Sigmoid colon (tissue), 4 donors: ENCODE measurements around the gene PRRT2.

Source experiments
- EP300 ChIP-seq, 4 donors: sonication (generic); formaldehyde crosslinking; IDR thresholded peaks; one replicate each; pipeline ENCODE4 v1.6.1; 2017; ENCODE audit warnings: antibody characterized with exemption in 4 of 4
- POLR2A ChIP-seq, 2 donors: fragments of 450-650 bp; IDR thresholded peaks; one replicate each; pipeline ENCODE4 v1.6.1; 2016; ENCODE audit warnings: antibody characterized with exemption in 2 of 2, mild to moderate bottlenecking in 2 of 2, moderate library complexity in 2 of 2
- POLR2AphosphoS5 ChIP-seq, 4 donors: sonication (generic); formaldehyde crosslinking; IDR thresholded peaks; one replicate each; pipeline ENCODE4 v1.6.1; 2017; ENCODE audit warnings: antibody characterized with exemption in 4 of 4
- TF ChIP-seq, protein P1 (sequence below), 4 experiments: fragments of 450-650 bp in 3 of 4; fragments of 200-600 bp in 1 of 4; IDR thresholded peaks; one replicate each; pipeline ENCODE4 v1.5.1; 2016 to 2019; ENCODE audit warnings: antibody characterized with exemption in 4 of 4, mild to moderate bottlenecking in 3 of 4, moderate library complexity in 2 of 4

DNA sequence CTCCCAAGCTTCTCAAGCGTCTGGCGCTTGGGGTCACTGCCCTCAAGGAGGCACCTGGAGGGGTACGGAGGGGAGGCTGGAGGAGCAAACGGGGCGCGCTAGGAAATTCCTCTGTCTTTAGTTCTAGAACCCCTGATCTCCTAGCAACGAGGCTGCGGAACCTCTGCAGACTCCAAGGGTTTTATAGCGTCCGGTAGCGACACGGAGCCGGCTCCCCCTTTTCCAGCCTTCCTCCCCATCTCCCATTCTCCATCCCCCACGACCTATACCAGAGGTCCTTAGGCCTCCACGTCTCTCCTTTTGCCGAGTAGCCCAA, 51.6 kb downstream of the PRRT2 start:
- TF ChIP-seq, protein P1, sequence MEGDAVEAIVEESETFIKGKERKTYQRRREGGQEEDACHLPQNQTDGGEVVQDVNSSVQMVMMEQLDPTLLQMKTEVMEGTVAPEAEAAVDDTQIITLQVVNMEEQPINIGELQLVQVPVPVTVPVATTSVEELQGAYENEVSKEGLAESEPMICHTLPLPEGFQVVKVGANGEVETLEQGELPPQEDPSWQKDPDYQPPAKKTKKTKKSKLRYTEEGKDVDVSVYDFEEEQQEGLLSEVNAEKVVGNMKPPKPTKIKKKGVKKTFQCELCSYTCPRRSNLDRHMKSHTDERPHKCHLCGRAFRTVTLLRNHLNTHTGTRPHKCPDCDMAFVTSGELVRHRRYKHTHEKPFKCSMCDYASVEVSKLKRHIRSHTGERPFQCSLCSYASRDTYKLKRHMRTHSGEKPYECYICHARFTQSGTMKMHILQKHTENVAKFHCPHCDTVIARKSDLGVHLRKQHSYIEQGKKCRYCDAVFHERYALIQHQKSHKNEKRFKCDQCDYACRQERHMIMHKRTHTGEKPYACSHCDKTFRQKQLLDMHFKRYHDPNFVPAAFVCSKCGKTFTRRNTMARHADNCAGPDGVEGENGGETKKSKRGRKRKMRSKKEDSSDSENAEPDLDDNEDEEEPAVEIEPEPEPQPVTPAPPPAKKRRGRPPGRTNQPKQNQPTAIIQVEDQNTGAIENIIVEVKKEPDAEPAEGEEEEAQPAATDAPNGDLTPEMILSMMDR (IDR thresholded peaks at IDR 0.05) = no peak
- no peak for TF ChIP-seq POLR2A (IDR thresholded peaks at IDR 0.05)
- no peak for TF ChIP-seq POLR2AphosphoS5 (IDR thresholded peaks at IDR 0.05)
- no peak for TF ChIP-seq EP300 (IDR thresholded peaks at IDR 0.05)
